Breast epithelium (tissue), 3 donors: Measurements from ENCODE around the gene BLNK.

Experiments used
- POLR2A ChIP-seq: fragments of 450-650 bp; IDR thresholded peaks from one replicate; pipeline ENCODE4 v1.6.1; 2016; ENCODE audit warnings: antibody characterized with exemption, mild to moderate bottlenecking, moderate library complexity
- POLR2AphosphoS5 ChIP-seq, 3 donors: sonication (generic); formaldehyde crosslinking; IDR thresholded peaks; one replicate each; pipeline ENCODE4 v1.6.1; 2017; ENCODE audit warnings: antibody characterized with exemption in 3 of 3

- TF ChIP-seq POLR2AphosphoS5 (IDR thresholded peaks at IDR 0.05) = no peak
- TF ChIP-seq POLR2A = no peak
Measured at GRCh38 chr10:96222441-96222840, 48.9 kb downstream of the BLNK start.
